ENCODE results near the gene SRRM1. TPM values are rescaled to one million over a fixed set of nuclear protein-coding genes. Genes with fewer than 3 reads are reported as not detected.

Gene SRRM1
- total and polyA plus RNA-seq, 11 donors = 30.3 to 97.0 (median 61.4) TPM

- no peak for TF ChIP-seq POLR2A (IDR thresholded peaks at IDR 0.05)
- TF ChIP-seq CTCF (IDR thresholded peaks at IDR 0.05) = no peak
- Histone ChIP-seq H3K27me3 (no peaks in the 10 kb centered on the region), H3K4me1 (peaks cover 0 to 41% (median 8%) of the 10 kb centered on the region in 12 donors), H3K4me3 (no peak overlapping the region), H3K27ac (no peak overlapping the region), H3K36me3 (no peaks in the 10 kb centered on the region), H3K9me3 (no peaks in the 10 kb centered on the region)
- ATAC-seq = no peak
- DNase-seq = no peak
- intact Hi-C loops (cut with DNase I) = no loop called here
- 75 to 88% (median 79%) methylated on average over 5 of the region's 5 CpGs for WGBS, 4 donors
Observed at GRCh38 chr1:24713736-24714135, 70.6 kb downstream of the SRRM1 start.

- DNase-seq = no peak
- Histone ChIP-seq H3K4me3 (no peak overlapping the region), H3K4me1 (peaks cover 0 to 41% (median 16%) of the 10 kb centered on the region in 12 donors), H3K27me3 (no peaks in the 10 kb centered on the region), H3K9me3 (no peaks in the 10 kb centered on the region), H3K27ac (peak overlapping the region in 1 of 12 donors; percentile 17), H3K36me3 (no peaks in the 10 kb centered on the region)
- intact Hi-C loops (cut with DNase I) = no loop called here
- 93 to 96% (median 95%) methylated on average over 8 of the region's 8 CpGs for WGBS, 4 donors
- TF ChIP-seq CTCF (IDR thresholded peaks at IDR 0.05) (no peak), POLR2A (IDR thresholded peaks at IDR 0.05) (no peak)
- ATAC-seq = no peak
Observed at GRCh38 chr1:24714859-24715520, 71.9 kb downstream of the SRRM1 start.

- Histone ChIP-seq H3K36me3 (no peaks in the 10 kb centered on the region), H3K4me1 (peaks cover 0 to 41% (median 22%) of the 10 kb centered on the region in 12 donors), H3K27me3 (no peaks in the 10 kb centered on the region), H3K9me3 (no peaks in the 10 kb centered on the region), H3K27ac (no peak overlapping the region), H3K4me3 (no peak overlapping the region)
- ATAC-seq (no peak), DNase-seq (no peak)
- no peak for TF ChIP-seq POLR2A (IDR thresholded peaks at IDR 0.05)
- TF ChIP-seq CTCF (IDR thresholded peaks at IDR 0.05) = no peak
- WGBS, 4 donors = 97 to 99% (median 99%) methylated on average over 7 of the region's 7 CpGs
- intact Hi-C loops (cut with DNase I) = no loop called here
Observed at GRCh38 chr1:24715658-24716057, 72.6 kb downstream of the SRRM1 start.

GRCh38 chr1:24717887-24718650 is 75.0 kb downstream of the SRRM1 start:
- ATAC-seq = no peak
- WGBS, 4 donors = 87 to 93% (median 91%) methylated on average over 8 of the region's 8 CpGs
- H3K36me3 ChIP-seq = no peaks in the 10 kb centered on the region
- TF ChIP-seq POLR2A (IDR thresholded peaks at IDR 0.05) (no peak), CTCF (IDR thresholded peaks at IDR 0.05) (no peak)
- peak overlapping the region in 9 of 12 donors; percentile 24 to 90 (median 52) for H3K27ac ChIP-seq
- H3K4me3 ChIP-seq = no peak overlapping the region
- no peaks in the 10 kb centered on the region for H3K9me3 ChIP-seq
- intact Hi-C loops (cut with DNase I) = no loop called here
- H3K4me1 ChIP-seq = peaks cover 0 to 48% (median 27%) of the 10 kb centered on the region in 12 donors
- H3K27me3 ChIP-seq = no peaks in the 10 kb centered on the region
- DNase-seq = no peak

Measured in heart left ventricle (tissue), 16 donors.